ENCODE results near the gene CCDC91.

Gene CCDC91

DNA sequence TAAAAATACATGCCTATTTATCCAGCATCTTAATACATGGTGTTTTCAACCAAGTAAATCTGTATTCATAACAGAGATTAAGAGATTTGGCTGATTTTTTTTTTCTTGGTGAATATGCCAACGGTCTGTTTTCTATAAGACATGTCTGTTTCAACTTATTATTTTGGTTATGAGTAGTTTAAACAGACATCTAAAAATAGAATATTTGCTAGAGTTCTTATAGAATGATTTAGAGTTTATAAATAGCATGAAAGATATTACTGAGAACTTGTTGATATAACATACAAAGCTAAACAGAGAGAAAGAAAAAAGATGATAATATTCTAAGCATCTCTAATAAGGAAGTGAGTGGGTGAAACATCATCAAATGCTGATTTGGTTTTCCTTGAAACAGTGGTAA lies 199.9 kb downstream of the CCDC91 start:
- Histone ChIP-seq H3K27ac (ENCODE audit: low read depth, low read length) (peak overlapping the region; percentile 33), H2AFZ (ENCODE audit: low read length, unreplicated experiment) (peak overlapping the region; percentile 62), H3K4me3 (ENCODE audit: low read depth, low read length) (no peak overlapping the region), H3K36me3 (ENCODE audit: insufficient read depth, low read length) (no peaks in the 10 kb centered on the region), H3K79me2 (ENCODE audit: control insufficient read depth, insufficient read depth, low read length, unreplicated experiment) (no peaks in the 10 kb centered on the region), H3K4me1 (ENCODE audit: control insufficient read depth, insufficient read depth, low read length, unreplicated experiment) (peaks cover 12% of the 10 kb centered on the region), H3K27me3 (ENCODE audit: insufficient read depth, low read length) (no peaks in the 10 kb centered on the region)

DNA sequence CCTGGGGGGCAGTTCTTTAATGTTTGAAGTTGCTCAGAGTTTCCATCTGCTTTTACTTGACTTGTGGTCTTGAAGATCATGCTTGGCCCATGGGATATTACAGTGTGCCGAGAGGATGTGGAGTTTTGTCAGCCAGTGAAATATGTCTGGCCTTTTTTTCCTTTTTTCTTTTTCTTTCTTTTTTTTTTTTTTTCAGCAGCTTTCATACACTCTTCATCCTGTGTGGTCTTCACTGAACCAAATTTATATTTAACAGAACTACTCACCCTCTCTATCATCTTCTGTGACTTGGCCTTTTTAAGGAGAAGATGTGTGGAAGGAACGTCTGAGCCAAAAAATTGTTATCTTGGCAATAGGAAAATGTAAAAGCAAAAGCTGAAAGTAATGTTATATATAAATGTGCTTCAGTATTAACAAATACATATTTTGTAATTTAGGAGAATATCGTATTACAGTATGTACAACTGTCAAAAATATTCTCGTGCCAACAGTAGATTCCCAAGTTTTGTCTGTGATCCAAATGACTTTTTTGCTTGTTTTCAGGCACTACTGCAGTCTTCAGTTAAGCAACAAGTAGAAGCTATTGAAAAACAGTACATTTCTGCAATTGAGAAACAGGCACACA lies 200.6 kb downstream of the CCDC91 start:
- Histone ChIP-seq H3K27ac (ENCODE audit: low read depth, low read length) (peak overlapping the region; percentile 33), H3K4me1 (ENCODE audit: control insufficient read depth, insufficient read depth, low read length, unreplicated experiment) (peaks cover 12% of the 10 kb centered on the region), H3K36me3 (ENCODE audit: insufficient read depth, low read length) (no peaks in the 10 kb centered on the region), H3K79me2 (ENCODE audit: control insufficient read depth, insufficient read depth, low read length, unreplicated experiment) (no peaks in the 10 kb centered on the region), H3K27me3 (ENCODE audit: insufficient read depth, low read length) (no peaks in the 10 kb centered on the region), H3K4me3 (ENCODE audit: low read depth, low read length) (no peak overlapping the region), H2AFZ (ENCODE audit: low read length, unreplicated experiment) (peak overlapping the region; percentile 62)

DNA sequence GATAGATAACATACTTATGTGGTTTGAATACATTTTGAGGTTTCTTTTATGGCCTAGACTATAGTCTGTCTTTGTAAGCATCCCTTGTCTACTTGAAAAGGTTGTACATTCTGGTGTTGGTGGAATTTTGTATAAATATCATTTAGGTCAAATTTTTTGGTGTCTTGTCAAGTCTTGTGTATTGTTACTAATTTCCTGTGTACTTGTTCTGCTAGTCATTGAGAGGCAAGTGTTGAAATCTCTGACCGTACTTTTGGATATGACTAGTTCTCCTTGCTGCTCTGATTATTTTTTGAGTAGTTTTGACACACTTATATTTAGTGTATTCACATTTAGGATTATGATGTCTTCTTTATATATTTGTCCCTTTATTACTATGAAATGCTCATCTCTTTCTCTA lies 219.6 kb downstream of the CCDC91 start:
- Histone ChIP-seq H3K4me3 (ENCODE audit: low read depth, low read length) (no peak overlapping the region), H3K79me2 (ENCODE audit: control insufficient read depth, insufficient read depth, low read length, unreplicated experiment) (no peaks in the 10 kb centered on the region), H3K36me3 (ENCODE audit: insufficient read depth, low read length) (peaks cover 3% of the 10 kb centered on the region; the same call in 1 of the 2 replicates), H3K27ac (ENCODE audit: low read depth, low read length) (no peak overlapping the region), H2AFZ (ENCODE audit: low read length, unreplicated experiment) (no peak overlapping the region), H3K4me1 (ENCODE audit: control insufficient read depth, insufficient read depth, low read length, unreplicated experiment) (no peaks in the 10 kb centered on the region), H3K27me3 (ENCODE audit: insufficient read depth, low read length) (no peaks in the 10 kb centered on the region)

DNA sequence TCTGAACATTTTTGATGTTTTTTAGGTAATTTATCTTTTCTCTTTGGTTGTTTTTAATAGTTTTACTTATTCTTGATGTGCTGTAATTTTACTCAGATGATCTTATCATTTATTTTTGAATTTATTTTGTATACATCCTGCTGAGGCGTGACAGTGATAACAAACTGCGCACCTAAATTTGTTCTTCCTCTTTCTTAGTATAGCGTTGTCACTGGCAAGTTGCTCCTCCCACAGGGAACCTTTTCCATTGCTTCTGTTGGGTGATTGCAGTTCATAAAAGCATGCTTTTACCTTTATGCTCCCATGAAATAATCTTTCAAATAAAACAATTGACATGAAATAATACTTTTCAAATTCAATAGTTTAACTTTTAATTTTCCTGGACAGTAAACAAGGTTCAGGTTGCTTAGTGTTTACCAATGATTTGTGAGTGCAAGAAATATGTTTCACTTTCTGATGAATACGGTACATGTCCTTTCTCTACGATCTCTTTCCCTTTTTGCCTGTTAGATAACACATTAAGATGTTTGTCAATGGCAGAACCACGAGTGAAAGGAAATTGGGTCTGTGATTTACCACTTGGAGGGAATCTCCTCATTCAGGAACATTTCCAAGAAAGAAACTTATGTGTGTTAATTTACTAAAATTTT lies 223.3 kb downstream of the CCDC91 start:
- Histone ChIP-seq H3K79me2 (ENCODE audit: control insufficient read depth, insufficient read depth, low read length, unreplicated experiment) (no peaks in the 10 kb centered on the region), H3K36me3 (ENCODE audit: insufficient read depth, low read length) (peaks cover 3% of the 10 kb centered on the region; the same call in 1 of the 2 replicates), H2AFZ (ENCODE audit: low read length, unreplicated experiment) (no peak overlapping the region), H3K4me3 (ENCODE audit: low read depth, low read length) (no peak overlapping the region), H3K27ac (ENCODE audit: low read depth, low read length) (no peak overlapping the region), H3K27me3 (ENCODE audit: insufficient read depth, low read length) (no peaks in the 10 kb centered on the region), H3K4me1 (ENCODE audit: control insufficient read depth, insufficient read depth, low read length, unreplicated experiment) (peaks cover 10% of the 10 kb centered on the region)

DNA sequence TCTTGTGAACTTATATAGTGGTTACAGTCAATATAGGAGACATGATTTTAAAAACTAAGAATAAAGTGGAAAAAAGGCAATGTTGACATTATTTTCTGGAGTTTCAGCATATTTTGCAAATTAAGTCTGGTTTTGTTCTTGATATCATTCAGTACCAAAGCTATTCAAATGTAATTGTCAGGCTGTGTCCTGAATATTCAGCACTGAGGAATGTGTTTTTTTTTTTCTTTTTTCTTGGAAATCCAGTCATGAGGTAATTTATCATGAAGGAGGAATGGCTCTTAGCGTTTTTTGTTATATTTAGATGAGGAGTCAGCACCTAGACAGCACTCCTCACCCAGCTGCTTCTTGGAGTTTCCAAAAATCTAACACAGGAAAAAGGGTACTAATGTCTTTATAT lies 225.5 kb downstream of the CCDC91 start:
- no peak overlapping the region for H3K4me3 ChIP-seq (ENCODE audit: low read depth, low read length)
- no peak overlapping the region for H3K27ac ChIP-seq (ENCODE audit: low read depth, low read length)
- H3K27me3 ChIP-seq (ENCODE audit: insufficient read depth, low read length) = no peaks in the 10 kb centered on the region
- peaks cover 3% of the 10 kb centered on the region; the same call in 1 of the 2 replicates for H3K36me3 ChIP-seq (ENCODE audit: insufficient read depth, low read length)
- no peaks in the 10 kb centered on the region for H3K79me2 ChIP-seq (ENCODE audit: control insufficient read depth, insufficient read depth, low read length, unreplicated experiment)
- no peak overlapping the region for H2AFZ ChIP-seq (ENCODE audit: low read length, unreplicated experiment)
- H3K4me1 ChIP-seq (ENCODE audit: control insufficient read depth, insufficient read depth, low read length, unreplicated experiment) = peaks cover 10% of the 10 kb centered on the region

DNA sequence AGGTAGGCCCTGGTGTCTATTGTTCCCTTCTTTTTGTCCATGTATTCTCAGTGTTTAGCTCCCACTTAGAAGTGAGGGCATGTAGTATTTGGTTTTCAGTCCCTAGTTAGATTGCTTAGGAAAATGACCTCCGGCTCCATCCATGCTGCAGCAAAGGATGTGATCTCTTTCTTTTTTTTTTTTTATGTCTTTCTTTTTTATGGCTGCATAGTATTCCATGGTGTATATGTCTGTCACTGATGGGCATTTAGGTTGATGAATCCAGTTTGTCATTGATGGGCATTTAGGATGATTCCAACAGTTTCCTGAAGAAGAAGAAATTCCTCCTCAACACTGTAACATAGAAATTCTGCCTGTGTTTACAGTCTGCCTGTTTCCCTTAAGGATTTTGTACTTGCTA lies 231.1 kb downstream of the CCDC91 start:
- Histone ChIP-seq H3K4me1 (ENCODE audit: control insufficient read depth, insufficient read depth, low read length, unreplicated experiment) (peaks cover 10% of the 10 kb centered on the region), H3K4me3 (ENCODE audit: low read depth, low read length) (no peak overlapping the region), H2AFZ (ENCODE audit: low read length, unreplicated experiment) (no peak overlapping the region), H3K36me3 (ENCODE audit: insufficient read depth, low read length) (no peaks in the 10 kb centered on the region), H3K27ac (ENCODE audit: low read depth, low read length) (no peak overlapping the region), H3K79me2 (ENCODE audit: control insufficient read depth, insufficient read depth, low read length, unreplicated experiment) (no peaks in the 10 kb centered on the region), H3K27me3 (ENCODE audit: insufficient read depth, low read length) (no peaks in the 10 kb centered on the region)

DNA sequence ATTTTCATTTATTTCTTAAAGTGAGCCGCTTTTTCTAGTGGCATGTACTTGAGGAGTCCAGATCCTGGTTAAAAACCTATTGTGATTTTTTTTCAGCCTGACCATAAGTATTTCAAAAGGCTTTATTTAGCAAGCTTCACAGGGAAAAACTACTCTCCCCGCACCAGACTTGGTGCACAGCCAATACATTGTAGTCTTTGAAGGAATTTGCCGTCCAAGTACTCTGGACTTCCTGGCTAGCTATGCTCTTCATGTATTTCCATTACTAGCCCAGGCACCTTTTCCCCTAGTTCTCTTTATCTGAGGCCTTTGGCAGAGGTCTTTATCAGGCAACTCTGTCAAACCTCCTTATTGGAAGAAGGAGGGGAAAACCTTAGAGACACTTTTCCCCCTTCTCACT lies 234.7 kb downstream of the CCDC91 start:
- Histone ChIP-seq H3K4me1 (ENCODE audit: control insufficient read depth, insufficient read depth, low read length, unreplicated experiment) (peaks cover 9% of the 10 kb centered on the region), H3K27me3 (ENCODE audit: insufficient read depth, low read length) (no peaks in the 10 kb centered on the region), H2AFZ (ENCODE audit: low read length, unreplicated experiment) (no peak overlapping the region), H3K27ac (ENCODE audit: low read depth, low read length) (no peak overlapping the region), H3K4me3 (ENCODE audit: low read depth, low read length) (no peak overlapping the region), H3K36me3 (ENCODE audit: insufficient read depth, low read length) (no peaks in the 10 kb centered on the region), H3K79me2 (ENCODE audit: control insufficient read depth, insufficient read depth, low read length, unreplicated experiment) (no peaks in the 10 kb centered on the region)

DNA sequence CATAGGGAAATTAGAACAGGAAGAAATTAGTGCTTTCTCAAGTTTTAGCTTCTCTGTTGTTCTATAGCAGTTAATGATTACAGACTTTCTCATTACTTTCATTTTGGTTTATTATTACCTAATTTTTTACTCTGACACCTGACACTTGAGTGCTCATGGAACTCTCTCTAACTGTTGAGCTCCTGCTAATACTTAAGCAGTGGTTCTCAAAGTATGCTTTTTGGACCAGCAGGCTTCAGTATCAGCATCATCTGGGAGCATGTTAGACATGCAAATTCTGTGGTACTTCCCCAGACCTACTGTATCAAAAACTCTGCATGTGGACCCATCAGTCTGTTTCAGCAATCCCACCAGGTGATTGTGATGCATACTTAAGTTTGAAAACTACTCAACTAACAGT lies 235.3 kb downstream of the CCDC91 start:
- Histone ChIP-seq H3K27me3 (ENCODE audit: insufficient read depth, low read length) (no peaks in the 10 kb centered on the region), H3K4me1 (ENCODE audit: control insufficient read depth, insufficient read depth, low read length, unreplicated experiment) (peaks cover 9% of the 10 kb centered on the region), H3K79me2 (ENCODE audit: control insufficient read depth, insufficient read depth, low read length, unreplicated experiment) (no peaks in the 10 kb centered on the region), H3K27ac (ENCODE audit: low read depth, low read length) (no peak overlapping the region), H3K4me3 (ENCODE audit: low read depth, low read length) (no peak overlapping the region), H3K36me3 (ENCODE audit: insufficient read depth, low read length) (no peaks in the 10 kb centered on the region), H2AFZ (ENCODE audit: low read length, unreplicated experiment) (no peak overlapping the region)

DNA sequence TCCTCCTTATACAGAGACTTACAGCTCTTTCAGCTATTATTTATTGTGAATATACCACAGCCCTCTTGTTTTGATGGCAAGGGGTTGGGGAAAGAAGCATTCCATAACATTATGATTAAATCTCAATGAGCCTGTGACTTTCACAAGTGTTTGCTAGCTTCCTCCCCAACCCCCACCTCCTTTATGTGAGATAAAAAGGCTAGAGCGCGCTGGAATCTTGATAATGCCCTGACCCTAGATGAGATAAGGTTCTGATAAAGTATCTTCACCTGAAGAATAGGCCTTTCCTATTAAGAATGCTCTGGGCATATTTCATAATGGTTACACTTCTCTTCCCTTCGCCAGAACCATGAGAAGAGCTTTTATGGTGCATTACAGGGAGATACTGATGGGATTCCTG lies 236.8 kb downstream of the CCDC91 start:
- peaks cover 9% of the 10 kb centered on the region for H3K4me1 ChIP-seq (ENCODE audit: control insufficient read depth, insufficient read depth, low read length, unreplicated experiment)
- H3K36me3 ChIP-seq (ENCODE audit: insufficient read depth, low read length) = no peaks in the 10 kb centered on the region
- no peaks in the 10 kb centered on the region for H3K79me2 ChIP-seq (ENCODE audit: control insufficient read depth, insufficient read depth, low read length, unreplicated experiment)
- no peak overlapping the region for H3K27ac ChIP-seq (ENCODE audit: low read depth, low read length)
- H2AFZ ChIP-seq (ENCODE audit: low read length, unreplicated experiment) = no peak overlapping the region
- H3K4me3 ChIP-seq (ENCODE audit: low read depth, low read length) = no peak overlapping the region
- no peaks in the 10 kb centered on the region for H3K27me3 ChIP-seq (ENCODE audit: insufficient read depth, low read length)

DNA sequence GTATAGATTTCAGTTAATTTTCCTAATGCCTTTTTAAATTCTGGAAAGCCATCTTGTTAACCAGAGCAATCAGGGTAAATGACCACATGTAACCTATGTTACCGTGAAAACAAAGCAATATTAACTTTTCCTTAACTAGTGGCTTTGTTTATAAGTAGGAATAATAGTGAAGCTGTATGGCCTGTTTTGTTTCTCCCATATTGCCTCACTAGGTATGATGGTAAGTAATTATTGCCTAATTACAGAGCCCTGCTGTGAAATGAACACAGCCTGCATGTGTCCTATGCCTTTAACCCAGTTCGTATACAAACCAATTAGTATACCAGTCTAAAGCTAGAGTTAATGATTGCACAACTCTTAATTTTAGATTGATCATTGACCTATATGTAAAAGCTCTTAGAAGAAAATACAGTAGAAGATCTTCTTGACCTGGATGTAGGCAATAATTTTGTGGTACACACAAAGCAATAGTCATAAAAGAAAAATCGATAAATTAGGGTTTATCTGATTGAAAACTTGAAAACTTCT lies 249.9 kb downstream of the CCDC91 start:
- Histone ChIP-seq H2AFZ (ENCODE audit: low read length, unreplicated experiment) (no peak overlapping the region), H3K4me3 (ENCODE audit: low read depth, low read length) (no peak overlapping the region), H3K36me3 (ENCODE audit: insufficient read depth, low read length) (no peaks in the 10 kb centered on the region), H3K27ac (ENCODE audit: low read depth, low read length) (no peak overlapping the region), H3K79me2 (ENCODE audit: control insufficient read depth, insufficient read depth, low read length, unreplicated experiment) (no peaks in the 10 kb centered on the region), H3K4me1 (ENCODE audit: control insufficient read depth, insufficient read depth, low read length, unreplicated experiment) (no peaks in the 10 kb centered on the region), H3K27me3 (ENCODE audit: insufficient read depth, low read length) (no peaks in the 10 kb centered on the region)

DNA sequence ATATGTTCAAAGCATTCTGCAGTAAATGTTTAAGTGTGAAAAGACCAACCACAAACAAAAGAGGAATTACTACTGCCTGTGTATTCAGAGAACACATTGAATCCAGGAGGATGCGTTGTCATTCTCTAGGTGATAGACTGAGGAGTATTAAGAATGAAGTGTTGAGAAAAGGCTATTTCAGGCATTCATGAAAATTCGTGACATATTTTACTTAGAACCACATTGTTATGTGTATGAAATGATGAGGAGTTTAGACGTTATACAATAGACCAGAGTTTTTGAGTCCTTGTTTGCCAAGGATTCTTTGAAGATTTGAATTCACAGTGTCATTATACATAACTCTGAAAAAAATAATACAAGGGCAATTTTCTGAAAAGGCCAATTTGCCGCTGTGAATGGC lies 251.8 kb downstream of the CCDC91 start:
- Histone ChIP-seq H3K79me2 (ENCODE audit: control insufficient read depth, insufficient read depth, low read length, unreplicated experiment) (no peaks in the 10 kb centered on the region), H3K4me3 (ENCODE audit: low read depth, low read length) (no peak overlapping the region), H3K36me3 (ENCODE audit: insufficient read depth, low read length) (no peaks in the 10 kb centered on the region), H3K4me1 (ENCODE audit: control insufficient read depth, insufficient read depth, low read length, unreplicated experiment) (no peaks in the 10 kb centered on the region), H2AFZ (ENCODE audit: low read length, unreplicated experiment) (no peak overlapping the region), H3K27ac (ENCODE audit: low read depth, low read length) (no peak overlapping the region), H3K27me3 (ENCODE audit: insufficient read depth, low read length) (no peaks in the 10 kb centered on the region)

Measured in ACC112 (cell line).